HG03108 (cell line): ENCODE results near the gene ABCA3.
"Not testable (repeated sequence)": the region's sequence is repeated elsewhere in the genome, so short reads cannot be mapped to it uniquely, and the experiment has no call there.

Experiments used
- ATAC-seq: cut with Tn5 transposase; IDR thresholded peaks from one replicate; pipeline ENCODE4 v1.9.1; 2021; ENCODE audit warnings: moderate library complexity; ENCODE audit not compliant: unreplicated experiment

The ABCA3 gene

GRCh38 chr16:2263026-2263425 lies 77.5 kb downstream of the ABCA3 start:
- ATAC-seq = not testable (repeated sequence)

GRCh38 chr16:2260250-2260649 lies 80.3 kb downstream of the ABCA3 start:
- no peak for ATAC-seq

DNA sequence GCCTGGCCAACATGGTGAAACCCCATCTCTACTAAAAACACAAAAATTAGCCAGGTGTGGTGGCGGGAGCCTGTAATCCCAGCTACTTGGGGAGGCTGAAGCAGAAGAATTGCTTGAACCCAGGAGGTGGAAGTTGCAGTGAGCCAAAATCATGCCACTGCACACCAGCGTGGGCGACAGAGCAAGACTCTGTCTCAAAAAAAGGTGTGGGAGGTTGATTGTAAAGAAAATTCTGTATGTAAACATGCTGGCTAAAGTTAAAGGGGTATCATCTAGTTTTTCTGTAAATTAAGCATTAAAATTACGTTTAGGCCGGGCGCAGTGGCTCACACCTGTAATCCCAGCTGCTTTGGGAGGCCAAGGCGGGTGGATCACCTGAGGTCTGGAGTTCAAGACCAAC lies 82.0 kb downstream of the ABCA3 start:
- not testable (repeated sequence) for ATAC-seq

GRCh38 chr16:2257726-2258125 lies 82.8 kb downstream of the ABCA3 start:
- no peak for ATAC-seq

DNA sequence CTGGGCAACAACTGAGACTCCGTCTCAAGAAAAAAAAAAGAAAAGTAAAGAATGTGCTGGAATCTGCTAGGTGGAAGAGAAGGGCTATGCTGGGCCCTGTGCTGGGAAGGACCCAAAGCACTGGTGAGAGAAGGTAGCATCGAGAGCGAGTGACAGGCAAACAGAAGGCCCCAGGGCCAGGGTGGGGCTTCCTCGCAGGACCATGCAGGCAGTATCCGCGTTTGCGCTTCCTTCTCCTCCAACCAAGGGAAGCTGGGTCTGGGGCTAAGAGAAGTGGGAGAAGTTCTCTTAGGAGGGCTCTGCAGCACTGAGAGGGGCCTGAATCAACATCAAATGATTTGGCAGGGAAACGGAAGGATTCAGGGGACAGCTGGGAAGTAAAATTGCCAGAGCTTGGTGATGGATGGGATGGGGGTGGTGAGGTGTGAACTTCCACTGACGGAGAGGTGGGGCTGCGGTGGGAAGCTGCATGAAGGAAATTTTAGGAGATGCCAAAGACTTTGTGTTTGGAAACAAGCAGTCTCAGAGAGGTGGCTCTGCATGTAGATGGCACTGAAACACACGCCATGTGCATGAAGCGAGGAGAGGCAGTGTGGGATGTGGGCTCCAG lies 83.9 kb downstream of the ABCA3 start:
- ATAC-seq = no peak

DNA sequence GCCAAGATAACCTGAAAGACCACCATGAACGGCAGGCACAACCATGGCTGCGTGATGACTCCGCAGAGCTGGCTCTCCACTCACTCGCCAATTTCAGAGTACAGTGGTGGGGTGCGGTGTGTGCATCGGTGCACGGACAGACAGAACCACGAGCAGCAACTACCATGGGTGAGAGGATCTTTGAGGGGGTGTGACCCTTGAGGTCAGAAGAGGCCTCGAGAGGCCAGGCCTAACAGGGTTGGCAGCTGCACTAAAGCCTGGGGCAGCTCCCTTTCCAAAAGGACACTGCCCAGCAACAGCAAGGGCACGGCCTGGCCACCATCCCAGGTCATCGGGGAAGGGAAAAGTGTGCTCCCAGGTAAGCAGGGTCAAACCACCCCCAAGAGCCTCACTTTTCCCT lies 87.2 kb downstream of the ABCA3 start:
- ATAC-seq = no peak

- no peak for ATAC-seq
These were observed 87.8 kb downstream of the ABCA3 start for GRCh38 chr16:2252806-2253148.

GRCh38 chr16:2251296-2252111 lies 89.0 kb downstream of the ABCA3 start, which contains the start of gene ECI1:
TSS of gene ECI1 (minus strand) at chr16:2251587. CDS start at chr16:2251566, 21 bp downstream.
- peak; percentile 91 for ATAC-seq

GRCh38 chr16:2250652-2251295 lies 89.8 kb downstream of the ABCA3 start:
- no peak for ATAC-seq

GRCh38 chr16:2246301-2246885 lies 94.1 kb downstream of the ABCA3 start:
- ATAC-seq = no peak

DNA sequence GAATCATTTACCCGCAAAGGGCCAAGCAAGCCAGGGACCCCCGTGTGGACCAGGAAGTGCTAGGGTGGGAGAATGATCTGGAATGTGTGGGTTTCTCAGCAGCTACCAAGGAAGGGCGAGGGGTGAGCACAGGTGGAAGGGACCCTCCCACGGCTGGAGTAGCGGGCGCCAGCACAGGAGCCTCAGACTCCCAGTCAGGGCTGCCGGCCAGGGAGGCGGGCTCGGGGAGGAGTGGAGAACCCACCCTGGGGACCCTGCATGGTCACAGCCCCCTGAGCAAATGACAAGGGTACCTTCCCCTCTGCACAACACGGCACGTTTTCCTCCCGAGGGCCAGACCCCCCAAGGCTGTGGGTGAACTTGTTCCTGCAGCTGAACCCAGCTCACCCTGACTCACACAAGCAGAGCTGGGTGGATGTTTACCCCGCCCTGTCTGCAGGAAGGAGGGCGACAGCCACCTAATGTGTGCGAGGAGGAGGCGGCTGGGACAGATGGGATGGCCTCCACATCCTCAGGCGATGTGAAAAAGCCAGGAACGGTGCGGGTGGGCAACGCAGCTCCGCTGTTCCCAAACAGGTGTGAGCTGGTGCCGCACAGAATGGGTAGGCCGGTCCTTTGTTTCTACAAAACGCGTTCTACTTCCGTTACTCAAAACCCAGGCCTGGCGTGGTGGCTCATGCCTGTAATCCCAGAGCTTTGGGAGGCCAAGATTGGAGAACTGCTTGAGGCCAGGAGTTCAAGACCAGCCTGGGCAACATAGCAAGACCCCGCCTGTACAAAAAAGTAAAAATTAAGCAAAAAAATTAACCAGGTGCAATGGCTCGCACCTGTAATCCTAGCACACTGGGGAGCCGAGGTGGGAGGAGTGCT lies 95.4 kb downstream of the ABCA3 start:
- no peak for ATAC-seq

GRCh38 chr16:2244301-2244700 lies 96.2 kb downstream of the ABCA3 start:
- ATAC-seq = no peak

DNA sequence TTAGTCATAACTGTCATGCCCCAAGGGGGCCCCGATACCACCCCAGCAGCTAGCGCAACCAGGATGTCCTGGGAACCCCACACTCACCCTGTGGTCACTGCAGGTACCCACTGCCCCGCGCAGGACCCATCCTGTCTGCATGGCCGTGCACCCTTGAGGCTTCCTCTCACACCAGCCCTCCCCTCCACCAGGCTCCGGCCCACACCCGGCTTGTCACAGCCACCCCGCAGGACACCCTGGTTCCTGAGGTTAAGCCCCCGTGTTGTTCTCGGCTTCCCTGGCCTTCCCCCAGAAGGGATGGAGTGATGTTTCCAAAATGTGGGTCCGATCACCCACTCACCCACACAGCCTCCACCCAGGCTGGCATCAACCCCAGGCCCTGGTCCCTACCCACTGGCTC lies 96.7 kb downstream of the ABCA3 start:
- ATAC-seq = no peak

- no peak for ATAC-seq
These were observed 97.4 kb downstream of the ABCA3 start for GRCh38 chr16:2243031-2243528.

DNA sequence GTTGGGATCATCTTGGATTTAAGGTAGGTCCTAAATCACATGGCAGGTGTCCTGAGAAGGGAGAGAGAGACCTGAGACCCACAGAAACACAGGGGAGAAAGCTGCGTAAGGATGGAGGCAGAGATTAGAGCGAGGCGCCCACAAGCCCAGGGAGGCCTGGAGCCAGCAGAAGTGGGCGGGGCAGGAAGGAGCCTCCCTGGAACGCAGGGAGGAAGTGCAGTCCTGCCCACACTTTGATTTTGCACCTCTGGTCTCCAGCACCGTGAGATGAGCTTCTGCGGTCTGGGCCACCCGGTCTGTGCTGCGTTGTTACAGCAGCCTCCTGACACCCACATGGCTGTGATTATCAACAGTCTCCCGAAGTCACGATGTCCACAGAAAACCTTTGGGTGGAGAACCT lies 97.9 kb downstream of the ABCA3 start:
- no peak for ATAC-seq

GRCh38 chr16:2240331-2240730 lies 100.2 kb downstream of the ABCA3 start:
- not testable (repeated sequence) for ATAC-seq

DNA sequence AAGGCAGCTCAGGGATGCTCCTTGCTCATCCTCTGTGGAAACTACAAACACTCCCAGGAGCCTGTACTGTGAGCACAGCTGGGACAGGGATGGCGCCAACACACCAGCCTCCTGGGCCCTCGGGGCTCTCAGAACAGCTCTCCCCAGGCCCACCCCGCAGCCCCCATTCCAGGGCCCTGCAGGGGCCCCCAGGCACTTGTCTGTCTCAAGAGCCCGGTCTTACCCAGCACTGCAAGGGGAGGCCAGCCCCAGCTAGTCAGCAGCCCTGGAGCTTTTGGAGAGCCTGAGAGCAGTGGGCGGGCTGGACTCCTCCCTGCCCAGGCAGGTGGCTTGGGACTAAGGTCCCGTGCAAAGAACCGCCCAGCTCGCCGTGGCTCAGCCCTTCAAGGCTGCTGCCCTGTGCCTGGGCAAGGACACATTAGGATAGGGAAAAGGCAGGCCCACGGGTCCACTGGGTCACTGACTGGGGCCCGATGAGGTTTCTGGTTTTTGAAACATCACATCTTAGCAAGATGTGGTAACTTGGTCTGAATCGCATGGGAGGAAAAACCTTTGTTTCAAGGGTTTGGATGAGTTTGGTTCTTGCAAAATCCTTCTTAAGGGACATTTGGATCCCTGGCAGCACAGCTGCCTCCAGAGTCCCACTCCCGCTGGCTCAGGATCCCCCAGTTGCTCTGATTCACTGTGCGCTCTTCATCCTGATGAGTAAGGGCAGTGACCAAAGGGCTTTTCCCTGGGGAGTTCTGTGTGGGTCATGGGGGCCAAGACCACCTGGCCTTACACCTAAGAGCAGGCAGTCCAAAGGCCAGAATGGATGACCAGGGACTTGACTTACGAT lies 101.5 kb downstream of the ABCA3 start:
- ATAC-seq = no peak

- ATAC-seq = no peak
These were observed 102.2 kb downstream of the ABCA3 start for GRCh38 chr16:2238150-2238837.

GRCh38 chr16:2237493-2238149 lies 102.9 kb downstream of the ABCA3 start:
- ATAC-seq = no peak
